Stimulated activated CD4-positive, alpha-beta T cell treated with anti-CD3 and anti-CD28 coated beads, Interleukin-15, amount 100 ng/mL, for 24 hours (primary cell): ENCODE results near the gene PSD2.
A peak's percentile ranks its signal among the peaks of the same experiment; 100 is the strongest.

Experiments used
- DNase-seq: peaks from one replicate; pipeline ENCODE4 v3.0.0-alpha.2; 2020

PSD2 gene

DNA sequence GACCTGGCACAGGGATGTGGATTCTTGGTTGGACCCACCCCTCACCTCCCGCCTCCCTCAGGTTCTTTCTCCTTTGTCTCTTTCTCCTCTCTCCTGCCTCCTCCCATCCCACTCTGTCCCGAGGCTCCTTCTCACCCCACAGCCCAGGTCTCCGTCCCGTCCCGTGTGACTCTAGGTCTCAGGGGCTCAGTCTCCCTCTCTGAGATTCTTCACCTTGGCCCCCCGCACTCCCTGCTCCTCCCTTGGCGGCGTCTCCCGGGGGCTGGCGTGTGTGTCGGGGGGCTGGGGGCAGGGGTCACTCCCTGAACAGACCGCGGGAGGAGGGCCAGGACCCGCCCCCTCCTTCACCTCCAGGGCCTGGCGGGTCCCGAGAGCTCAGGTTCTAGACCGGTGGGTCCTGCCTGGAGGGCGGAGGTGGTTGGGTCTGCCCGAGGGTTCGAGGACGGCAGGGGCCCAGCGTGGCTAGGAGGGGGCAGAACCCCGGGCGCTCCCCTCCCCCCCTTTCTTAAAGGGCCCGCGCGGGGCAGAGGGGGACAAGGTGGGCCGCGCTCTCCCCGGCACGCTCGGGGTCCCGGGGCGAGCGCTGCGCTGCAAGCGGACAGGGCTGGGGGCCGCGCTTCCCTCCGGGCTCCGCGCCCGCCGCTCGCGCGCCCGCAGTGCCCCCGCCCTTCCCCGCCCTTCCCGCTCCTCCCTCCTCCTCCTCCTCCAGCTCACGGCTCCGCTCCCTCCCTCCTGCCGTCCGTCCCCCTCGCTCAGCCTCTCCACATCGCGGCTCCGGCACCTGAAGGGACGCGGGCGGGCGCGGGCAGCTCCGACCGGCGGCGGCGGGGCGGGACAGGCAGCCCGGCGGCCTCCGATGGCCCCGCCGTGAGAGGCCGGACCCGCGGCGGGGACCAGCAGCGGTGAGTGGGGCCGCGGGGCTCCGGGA is at the start of gene PSD2:
Gene PSD2 (plus strand): TSS at position 735 of the 928 bp plus-strand sequence. CDS start 13,633 bp downstream, outside the sequence.
- DNase-seq: peak; percentile 58

DNA sequence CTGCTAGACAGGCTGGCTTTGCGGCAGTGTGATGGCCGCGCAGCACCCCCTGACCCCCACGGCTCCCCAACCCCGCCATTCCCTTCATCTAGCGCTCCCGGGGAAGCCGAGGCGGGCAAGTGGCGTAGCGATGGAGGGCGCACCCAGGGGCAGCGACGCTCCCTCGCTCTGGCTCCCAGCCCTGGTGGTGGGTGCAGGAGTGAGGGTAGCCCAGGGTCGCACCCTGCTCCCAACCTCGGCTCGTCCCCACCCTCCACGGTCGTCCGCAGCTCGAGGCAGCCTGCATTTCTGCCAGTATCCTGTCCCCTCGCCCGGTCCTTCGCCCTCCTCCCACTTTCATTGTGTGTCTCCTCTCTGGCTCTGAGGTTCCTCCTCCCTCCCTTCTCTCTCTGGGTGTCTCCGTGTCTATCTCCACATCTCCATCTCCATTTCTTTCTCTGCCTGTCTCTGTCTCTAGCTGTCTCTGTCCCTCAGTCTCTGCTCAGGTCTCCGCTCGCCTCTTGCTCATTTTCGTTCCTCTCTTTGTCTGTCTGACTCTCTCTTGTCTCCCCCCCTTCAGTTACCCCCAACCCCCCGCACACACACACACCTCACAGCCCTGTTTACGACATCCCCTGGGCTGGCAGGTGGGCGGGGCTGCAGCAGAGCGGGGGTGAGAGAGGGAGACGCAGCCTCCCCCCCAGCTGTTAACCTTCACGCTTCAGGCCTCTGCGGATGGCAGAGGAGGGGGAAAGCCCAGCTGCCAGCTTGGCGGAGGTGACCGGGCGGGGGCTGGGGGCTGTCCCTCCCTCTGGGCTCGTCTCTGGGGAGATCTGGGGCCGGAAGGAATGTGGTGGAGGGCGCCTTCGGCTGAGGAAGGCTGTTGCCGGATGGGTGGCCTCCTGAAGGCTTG is 48.7 kb upstream of the PSD2 start:
- DNase-seq: peak; percentile 79

DNA sequence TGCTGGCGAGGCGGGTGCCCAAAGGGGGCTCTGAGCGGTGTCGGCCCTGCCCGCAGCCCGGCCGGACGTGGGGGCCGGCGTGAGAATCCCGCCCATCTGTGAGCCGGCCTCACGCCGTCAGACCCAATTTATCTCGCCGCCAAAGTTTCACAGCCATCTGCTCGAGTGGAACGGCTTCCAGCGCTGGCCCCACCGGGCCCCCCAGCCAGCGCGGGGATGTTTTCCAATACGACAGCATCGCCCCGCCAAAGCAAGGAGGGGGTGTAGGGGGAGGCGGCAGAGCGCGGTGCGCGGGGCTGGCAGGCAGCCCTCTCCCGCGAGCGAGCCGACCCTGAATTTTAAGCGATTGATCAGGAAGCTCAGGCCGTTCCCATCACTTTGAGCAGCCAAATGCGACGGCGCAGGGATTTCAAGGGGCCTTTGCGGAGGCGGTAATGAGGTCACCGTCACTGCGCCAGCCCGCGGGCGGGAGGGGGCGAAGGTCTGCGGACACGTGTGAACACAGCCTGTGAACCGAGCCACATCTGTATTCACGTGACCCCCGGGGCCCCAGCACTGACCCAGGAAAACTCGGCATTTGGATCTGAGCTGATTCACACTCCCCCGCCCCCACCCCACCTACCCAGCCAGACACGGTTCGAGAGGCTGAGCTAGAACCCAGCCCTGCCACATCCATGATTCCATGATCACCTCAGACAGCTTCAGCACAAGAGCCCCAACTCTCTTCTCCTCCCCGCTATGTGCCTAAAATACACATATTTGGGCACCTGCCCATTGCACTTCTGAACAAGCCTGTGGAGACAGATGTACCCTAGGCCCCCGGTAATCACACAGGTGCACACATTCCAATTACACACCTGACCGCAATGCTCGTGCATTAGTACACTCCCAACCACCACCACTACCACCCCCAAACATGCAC is 47.8 kb upstream of the PSD2 start:
- peak; percentile 66 for DNase-seq

DNA sequence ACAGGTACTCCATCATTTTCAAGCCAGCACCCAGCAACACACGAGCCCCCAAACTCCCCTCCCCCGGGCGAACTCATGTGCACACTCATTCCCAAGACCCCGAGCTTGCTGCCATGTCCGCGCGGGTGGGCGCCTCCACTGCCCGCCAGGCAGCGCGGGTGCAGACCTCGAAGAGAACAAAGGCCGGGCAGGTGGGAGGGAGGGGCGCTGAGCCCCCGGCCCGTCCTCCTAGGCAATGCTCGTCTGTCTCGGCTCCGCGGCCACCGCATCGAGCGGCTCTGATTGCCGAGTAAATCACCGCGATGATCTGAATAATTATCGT is 47.1 kb upstream of the PSD2 start:
- no peak for DNase-seq

DNA sequence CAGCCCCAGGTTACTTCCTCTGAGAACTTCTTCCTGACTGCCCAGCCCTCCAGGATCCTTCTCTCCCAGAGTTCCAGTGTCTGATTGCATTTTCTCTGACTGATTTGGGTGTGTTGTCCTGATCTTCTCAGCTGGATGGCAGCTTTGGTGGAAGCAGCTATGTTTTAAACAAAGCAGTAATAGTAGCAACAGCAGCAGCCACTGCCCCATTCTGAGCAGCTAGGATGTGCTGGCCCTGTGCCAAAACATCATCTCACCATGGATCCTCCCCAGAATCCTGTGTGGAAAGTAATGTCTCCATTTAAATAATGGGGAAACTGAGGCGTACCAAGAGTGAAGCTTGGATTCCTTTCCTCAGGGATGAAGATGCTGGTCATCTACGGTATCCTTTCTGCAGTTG is 46.4 kb upstream of the PSD2 start:
- peak; percentile 25 for DNase-seq

DNA sequence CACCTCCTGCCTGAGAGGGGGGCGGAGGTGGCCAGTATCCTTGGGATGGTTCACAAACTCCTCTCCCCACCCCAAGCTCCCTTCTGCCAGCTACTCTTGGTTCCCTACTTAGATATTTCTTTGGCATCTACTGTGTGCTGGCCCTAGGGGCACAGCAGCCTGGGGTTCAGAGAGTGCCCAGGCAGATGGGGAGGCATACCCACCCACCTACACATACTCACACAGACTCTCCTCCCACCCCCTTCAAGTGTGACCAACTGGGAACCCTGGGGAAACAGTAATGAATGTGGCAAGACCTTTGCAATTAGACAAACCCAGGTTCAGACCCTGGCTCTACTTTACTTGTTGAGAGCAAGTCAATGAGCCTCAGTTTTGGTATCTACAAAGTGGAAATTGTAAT is 44.4 kb upstream of the PSD2 start:
- no peak for DNase-seq

DNA sequence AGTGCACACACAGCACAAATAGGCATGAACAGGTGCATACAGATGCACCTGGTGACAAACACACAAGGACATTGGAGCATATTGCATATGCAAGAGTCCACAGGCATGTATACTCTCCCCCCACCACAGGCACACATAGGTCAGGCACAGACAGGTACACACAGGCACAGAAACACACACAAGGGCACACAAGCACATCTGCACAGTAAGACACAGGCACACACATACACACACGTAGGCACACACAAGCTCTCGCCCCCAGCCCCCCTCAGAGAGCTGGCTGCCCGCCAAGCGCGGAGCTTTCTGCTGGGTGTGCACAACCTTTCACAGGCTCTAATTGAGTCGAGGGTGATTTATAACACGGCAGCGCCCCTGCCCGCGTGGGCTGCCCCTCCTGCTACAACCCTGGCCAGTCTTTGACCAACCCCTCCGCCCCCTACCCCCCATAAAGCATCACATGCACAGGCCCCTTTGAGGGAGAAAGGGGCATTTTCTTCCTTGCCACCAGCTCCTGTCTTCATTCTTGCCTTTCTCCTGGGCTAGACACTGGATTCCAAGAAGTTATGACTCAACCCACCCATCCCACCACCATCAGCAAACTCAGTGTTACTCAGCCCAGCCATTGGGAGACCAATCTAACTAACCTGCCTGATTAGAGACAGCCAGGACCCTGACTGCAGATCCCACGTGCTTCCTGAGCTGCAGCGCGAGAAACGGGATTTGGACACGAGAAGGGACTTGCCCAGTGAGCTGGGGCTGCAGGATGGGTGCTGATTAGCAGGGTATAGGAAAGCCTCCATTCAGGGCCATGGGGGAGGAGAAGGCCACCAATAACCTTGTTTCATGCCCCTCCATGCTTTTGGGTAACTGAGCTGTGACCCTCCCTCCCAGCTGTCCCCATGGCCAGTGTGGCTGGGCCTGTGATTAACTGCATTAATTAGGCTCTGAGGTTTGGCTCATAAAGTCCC is 42.8 kb upstream of the PSD2 start:
- peak; percentile 25 for DNase-seq

DNA sequence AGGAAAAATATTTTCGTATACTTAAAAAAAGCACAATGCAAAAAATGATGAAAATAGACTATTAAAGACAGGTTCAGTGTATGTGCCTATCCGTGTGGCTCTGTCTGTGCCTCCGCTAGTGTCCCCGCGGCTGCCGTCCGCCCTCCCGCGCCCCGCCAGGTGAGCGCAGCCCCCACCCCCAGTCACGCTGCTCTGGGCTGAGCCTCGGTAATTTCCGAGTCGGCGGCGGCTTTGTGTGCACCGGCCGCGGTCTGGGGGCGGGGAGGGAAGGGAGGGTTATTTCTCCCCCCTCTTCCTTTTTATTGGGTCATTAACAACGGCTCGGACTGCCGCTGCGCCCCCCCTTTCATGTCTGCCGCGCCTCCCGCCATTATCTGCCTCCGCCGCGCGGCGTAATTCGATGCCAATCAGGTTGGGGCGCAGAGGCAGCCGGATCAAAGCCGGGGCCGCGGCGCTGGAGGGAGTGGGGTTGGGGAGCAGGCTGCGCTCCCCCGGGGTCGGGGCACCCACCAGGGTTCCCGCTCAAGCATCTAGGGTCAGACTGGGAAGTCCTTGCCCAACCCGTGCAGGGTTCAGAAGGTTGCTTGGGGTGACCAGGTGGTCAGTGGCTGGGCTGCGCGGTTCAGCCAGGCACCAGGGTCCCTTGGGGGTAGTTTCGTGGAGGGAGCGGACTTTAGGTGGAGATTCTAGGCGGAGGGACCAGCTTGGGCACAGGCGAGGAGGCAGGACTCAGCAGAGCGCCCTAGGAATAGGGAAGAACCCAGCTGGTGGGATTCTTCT is 39.5 kb upstream of the PSD2 start:
- DNase-seq: peak; percentile 25

DNA sequence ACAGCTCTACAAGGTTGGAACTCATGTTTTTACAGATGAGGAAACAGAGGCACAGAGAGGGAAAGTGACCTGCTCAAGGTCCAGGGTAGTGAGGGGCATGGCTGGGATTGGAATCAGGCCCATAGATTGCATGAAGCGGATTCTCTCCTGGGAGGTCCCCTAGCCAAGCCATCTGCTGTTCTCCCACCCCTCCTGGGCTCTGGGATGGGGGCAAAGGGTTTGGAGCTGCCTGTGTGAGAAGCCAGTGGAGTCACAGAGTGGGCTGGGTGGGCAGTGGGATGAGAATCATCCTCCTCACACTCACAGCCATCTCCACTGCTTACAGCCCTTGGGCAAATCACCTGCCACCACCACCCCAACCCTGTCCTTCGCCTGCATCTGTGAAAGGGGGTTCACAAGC is 38.6 kb upstream of the PSD2 start:
- no peak for DNase-seq

DNA sequence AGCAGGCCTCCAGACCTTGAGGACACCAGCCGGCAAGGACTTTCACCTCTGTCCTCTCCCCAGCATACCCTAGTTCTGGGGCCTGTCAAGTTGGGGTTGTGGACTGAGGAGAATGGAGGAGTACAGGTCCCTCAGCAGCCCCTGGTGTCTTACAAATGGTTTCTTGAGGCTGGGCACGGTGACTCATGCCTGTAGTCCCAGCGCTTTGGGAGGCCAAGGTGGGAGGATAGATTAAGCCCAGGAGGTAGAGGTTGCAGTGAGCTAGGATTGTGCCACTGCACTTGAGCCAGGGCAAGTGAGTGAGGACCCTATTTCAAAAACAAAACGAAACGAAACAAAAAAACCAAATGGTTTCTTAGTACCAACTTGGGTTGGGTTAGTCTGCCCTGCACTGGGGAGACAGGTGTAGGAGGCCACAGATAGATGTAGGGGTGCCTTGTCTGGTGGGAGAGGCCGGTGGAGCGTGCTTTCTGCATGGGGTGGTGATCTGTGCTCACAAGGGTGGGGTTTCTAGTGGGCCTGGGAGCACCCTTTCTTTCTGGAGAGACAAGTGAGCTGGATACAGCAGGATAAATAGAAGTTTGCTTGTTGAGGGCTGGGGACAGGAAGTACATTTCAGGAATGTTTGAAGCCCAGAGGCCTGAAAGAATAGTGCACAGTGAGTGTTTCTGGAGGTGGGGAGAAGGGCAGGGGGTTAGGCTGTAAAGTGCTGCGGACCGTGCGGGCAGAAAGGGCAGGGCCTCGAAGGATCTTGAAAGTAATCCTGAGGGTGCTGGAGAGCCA is 37.7 kb upstream of the PSD2 start:
- no peak for DNase-seq

DNA sequence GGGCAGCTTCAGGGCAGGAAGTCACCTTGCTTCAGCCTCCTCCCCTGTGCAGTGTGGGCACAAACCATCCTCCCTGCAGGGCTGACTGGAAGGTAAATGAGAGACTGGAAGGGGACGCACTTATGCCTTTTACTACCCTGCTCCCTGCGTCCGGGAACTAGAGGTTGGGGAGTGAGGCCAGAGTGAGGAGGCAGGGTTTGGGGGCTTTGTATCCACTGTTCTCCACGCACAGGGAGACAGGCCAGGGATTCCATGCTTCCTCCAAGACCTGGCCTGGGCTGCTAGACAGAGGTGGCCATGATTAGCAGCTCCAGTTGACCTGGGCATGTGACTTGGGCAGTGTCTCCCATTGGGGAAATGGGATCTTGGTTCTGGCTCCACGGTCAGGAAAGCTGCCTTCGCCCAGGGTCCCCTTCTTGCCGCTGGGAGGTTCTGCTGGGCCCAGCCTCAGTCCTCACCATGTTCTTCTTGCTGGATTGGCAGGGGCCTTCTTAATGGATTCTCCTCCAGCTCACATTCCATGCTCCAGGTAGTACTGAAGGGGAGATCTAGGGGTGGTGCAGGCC is 37.0 kb upstream of the PSD2 start:
- no peak for DNase-seq

DNA sequence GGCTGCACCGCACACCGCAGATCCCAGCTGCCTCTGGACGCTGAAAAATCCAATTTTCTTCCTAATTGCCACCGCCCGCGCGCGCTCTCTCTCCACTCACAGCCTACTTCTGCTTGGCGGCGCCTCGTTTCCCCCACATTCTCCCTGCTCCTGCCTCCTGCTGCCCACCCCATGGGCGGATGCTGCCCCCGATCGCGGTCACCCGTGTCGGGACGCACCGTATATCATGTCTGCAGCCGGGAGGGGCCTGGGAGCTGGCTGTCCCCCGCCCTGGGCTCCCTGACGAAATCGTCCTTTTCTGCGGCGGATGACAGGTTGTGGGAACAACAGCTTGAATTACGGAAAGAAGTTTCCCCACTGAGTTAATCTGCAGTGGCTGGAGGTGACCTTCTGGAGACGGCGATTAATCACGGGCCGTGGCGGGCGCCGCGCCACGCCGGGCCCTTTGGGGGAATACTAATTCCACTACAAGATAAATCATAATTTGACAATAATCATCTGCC is 36.3 kb upstream of the PSD2 start:
- no peak for DNase-seq

DNA sequence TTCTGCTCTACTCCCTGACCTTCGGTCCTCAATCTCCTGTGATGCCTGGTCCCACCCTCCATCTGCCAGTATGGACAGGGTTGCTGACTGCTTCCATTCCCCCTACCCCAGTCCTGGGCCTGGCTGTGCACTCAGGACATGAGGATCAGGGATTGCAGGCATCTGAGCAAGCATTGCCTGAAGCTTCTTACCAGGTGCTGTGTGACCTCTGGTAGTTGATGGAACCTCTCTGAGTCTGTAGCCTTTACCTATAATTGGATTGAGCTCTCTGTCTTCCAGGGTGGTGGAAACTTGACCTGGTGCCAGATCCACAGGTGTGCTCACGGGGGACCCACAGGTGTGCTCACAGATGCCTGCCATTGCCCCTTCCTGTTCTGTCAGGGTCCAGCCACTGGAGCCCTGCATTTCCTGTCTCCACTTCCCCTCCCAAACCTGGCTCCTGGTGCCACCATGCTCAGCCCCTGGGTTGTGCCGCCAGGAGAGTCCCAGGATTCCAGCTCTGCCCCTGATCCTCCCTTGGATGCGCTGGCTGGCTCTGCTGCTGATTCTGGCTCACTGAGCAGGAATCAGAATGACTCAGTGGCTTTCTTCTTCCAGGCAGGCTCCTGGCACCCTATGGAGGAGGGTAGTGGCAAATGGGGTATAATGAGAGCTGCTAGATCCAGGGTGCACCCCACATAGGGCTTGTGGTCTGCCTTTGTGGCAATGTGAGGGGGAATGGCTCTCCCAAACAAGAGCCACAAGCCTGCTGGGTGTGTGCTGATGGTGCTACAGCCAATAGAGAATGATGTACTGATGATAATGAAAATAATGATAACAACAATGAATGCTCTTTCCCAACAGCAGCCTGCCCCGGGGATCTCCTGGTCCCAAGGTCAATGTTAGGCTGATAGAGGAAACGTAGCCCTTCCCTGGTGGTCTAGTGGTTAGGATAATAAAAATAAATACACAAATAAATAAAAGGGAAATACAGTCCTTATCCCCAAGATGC is 35.2 kb upstream of the PSD2 start:
- no peak for DNase-seq

DNA sequence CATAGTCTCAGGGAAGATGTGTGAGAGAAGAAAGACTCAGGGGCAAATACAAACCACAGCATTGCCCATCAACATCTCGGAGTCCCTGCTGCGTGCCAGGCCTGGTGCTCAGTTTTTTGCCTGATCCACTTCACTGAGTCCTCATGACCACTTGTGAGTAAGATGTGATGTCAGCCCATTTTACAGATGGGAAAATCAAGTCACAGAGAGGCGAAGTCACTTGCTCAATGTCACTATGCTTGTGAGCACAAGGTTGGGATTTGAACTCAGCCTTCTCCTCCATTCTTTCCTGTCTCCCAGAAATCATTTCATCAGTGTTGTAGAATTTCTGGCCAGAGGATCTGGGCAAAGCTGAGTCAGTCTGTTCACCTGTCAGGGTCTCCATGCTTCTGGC is 34.6 kb upstream of the PSD2 start:
- DNase-seq: no peak

DNA sequence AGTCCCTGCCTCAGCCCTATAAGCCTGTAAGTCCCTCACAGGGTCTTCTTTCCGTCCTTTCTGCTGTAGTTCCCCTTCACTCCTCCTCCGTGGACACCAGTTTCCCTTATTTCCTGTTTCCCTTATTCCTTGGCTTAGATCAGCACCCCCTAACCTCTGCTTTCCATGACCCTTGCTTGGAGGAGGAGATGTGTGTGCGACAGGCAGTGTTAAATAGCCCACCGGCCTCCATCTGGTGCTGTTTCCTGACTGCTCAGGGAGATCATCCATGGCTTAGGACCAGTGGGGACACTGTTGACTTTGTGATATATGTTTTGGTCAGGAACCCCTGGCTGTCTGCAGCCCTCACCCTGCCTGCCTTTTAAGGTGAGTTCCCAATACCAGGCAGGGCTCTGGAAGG is 34.1 kb upstream of the PSD2 start:
- DNase-seq: no peak

DNA sequence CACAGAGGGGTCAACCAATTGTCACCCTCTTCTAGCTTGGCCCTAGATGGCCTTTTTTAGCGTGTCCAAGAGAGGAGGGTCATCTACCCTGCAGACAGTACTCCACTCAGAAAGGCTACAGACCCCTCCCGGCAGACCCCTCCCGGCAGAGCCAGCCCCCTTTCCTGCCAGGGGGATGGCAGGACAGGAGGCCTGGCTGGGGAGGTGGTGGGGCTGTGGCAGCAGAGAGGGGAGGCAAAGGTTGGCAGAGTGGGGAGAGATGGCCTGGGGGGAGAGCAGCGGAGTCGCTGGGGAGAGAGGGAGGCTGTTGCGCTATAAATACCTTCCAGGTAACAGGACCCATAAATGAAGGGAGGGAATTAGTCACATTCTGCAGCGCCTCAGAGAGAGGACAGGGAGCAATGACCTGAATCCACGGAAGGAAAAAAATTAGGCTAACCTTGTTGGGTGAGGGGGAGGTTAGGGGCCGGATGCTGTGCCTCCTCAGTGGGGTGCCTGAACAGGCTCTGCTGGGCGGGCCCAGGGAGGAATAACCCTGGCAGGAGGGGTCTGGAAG is 32.9 kb upstream of the PSD2 start:
- DNase-seq: no peak

DNA sequence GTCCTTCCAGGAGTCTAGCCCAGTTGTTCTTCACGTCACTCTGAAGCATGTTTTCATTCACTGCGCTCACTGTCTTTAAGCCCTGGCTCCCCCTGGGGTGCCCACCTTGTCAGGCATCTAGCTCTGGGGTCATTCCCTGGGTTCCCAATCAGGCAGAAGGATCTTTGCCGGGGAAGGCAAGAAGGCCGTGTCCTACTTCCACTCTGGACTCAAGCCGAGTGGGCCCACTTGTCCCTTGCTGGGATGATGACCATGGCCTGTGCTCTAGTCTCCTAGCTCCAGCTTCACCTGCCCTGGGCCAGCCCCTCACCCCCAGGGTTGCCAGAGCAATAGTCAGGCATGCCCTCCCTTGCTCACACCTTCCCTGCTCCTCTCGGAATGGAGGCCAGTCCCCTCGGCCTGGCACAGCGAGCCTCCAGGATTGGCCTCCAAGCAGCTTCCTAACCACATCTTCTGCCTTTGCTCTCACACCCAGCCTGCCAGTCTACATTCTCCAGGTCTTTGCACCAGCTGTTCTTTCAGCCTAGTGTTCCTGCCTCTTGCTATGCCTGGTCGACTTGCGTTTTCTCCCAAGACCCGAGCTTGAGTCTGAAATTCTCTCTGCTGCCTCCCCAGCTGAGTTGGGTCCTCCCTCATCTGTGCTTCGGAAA is 32.2 kb upstream of the PSD2 start:
- no peak for DNase-seq
